HL-60/S4 treated with phorbol 12-myristate 13-acetate at 8.2 ng/mL for 4 days and 3 days (cell line): Measurements from ENCODE around the gene CHST11.
"Not testable (repeated sequence)": the region's sequence is repeated elsewhere in the genome, so short reads cannot be mapped to it uniquely, and the experiment has no call there.

Experiments
- in situ Hi-C: fragments of 300-500 bp; cut with MboI; formaldehyde crosslinking; loops from 2 replicates; pipeline ENCODE4 v1.15.0; 2022; ENCODE audit warnings: low sequenced_read_pairs

CHST11 gene

GRCh38 chr12:104522985-104523722 is 66.4 kb downstream of the CHST11 start:
- in situ Hi-C loops = no loop called here

- in situ Hi-C loops = no loop called here
Observed at GRCh38 chr12:104524034-104524832, 67.5 kb downstream of the CHST11 start.

- in situ Hi-C loops = no loop called here
Observed at GRCh38 chr12:104526320-104526719, 69.6 kb downstream of the CHST11 start.

- in situ Hi-C loops = no loop called here
Observed at GRCh38 chr12:104526751-104527150, 70.0 kb downstream of the CHST11 start.

GRCh38 chr12:104527653-104528052 is 70.9 kb downstream of the CHST11 start:
- in situ Hi-C loops = not testable (repeated sequence)

- in situ Hi-C loops = no loop called here
Observed at GRCh38 chr12:104529130-104529874, 72.6 kb downstream of the CHST11 start.

GRCh38 chr12:104532636-104533035 is 75.9 kb downstream of the CHST11 start:
- in situ Hi-C loops = no loop called here

GRCh38 chr12:104533134-104533533 is 76.4 kb downstream of the CHST11 start:
- in situ Hi-C loops = no loop called here

GRCh38 chr12:104534162-104534856 is 77.6 kb downstream of the CHST11 start:
- in situ Hi-C loops = no loop called here

GRCh38 chr12:104534857-104535248 is 78.1 kb downstream of the CHST11 start:
- in situ Hi-C loops = no loop called here

GRCh38 chr12:104535369-104535768 is 78.6 kb downstream of the CHST11 start:
- in situ Hi-C loops = no loop called here

GRCh38 chr12:104536841-104537240 is 80.1 kb downstream of the CHST11 start:
- in situ Hi-C loops = no loop called here

- in situ Hi-C loops = no loop called here
Observed at GRCh38 chr12:104538056-104538455, 81.3 kb downstream of the CHST11 start.

- in situ Hi-C loops = no loop called here
Observed at GRCh38 chr12:104538891-104539462, 82.2 kb downstream of the CHST11 start.

- in situ Hi-C loops = no loop called here
Observed at GRCh38 chr12:104544836-104545235, 88.1 kb downstream of the CHST11 start.

- in situ Hi-C loops = no loop called here
Observed at GRCh38 chr12:104546575-104546974, 89.8 kb downstream of the CHST11 start.

GRCh38 chr12:104547235-104547634 is 90.5 kb downstream of the CHST11 start:
- in situ Hi-C loops = no loop called here

- in situ Hi-C loops = no loop called here
Observed at GRCh38 chr12:104549815-104550480, 93.2 kb downstream of the CHST11 start.

GRCh38 chr12:104551313-104551931 is 94.7 kb downstream of the CHST11 start:
- in situ Hi-C loops = no loop called here

- in situ Hi-C loops = no loop called here
Observed at GRCh38 chr12:104553421-104553820, 96.7 kb downstream of the CHST11 start.
